ENCODE measurements around the gene ATP5F1E. TPM values are rescaled to one million over a fixed set of nuclear protein-coding genes. Genes with fewer than 3 reads are reported as not detected.

Gene ATP5F1E
- 10 to 100 TPM; 18.9 to 75.0 (median 32.3) TPM for total RNA-seq

- Histone ChIP-seq H3K4me3 (peak within 1 kb of the TSS; percentile 62 to 85 (median 73)), H3K4me1 (peaks cover 37 to 51% (median 40%) of the 10 kb centered on the region in 4 donors), H3K9me3 (no peaks in the 10 kb centered on the region), H3K27ac (peak within 1 kb of the TSS; percentile 89 to 96 (median 94)), H3K36me3 (peaks cover 13 to 66% (median 34%) of the 10 kb centered on the region in 4 donors), H3K27me3 (no peaks in the 10 kb centered on the region)
- ATAC-seq (ENCODE audit: low FRiP score in 2 of 2) (peak; percentile 100), DNase-seq (peak; percentile 98 to 99)
- 0% methylated on average over 1 to 14 of the region's 86 CpGs for WGBS, 2 donors
- TF ChIP-seq POLR2AphosphoS5 (IDR thresholded peaks at IDR 0.05) (peak; percentile 90 to 93), EP300 (IDR thresholded peaks at IDR 0.05) (peak in 1 of 4 donors; percentile 53), POLR2A (IDR thresholded peaks at IDR 0.05) (peak; percentile 54 to 97 (median 87)), CTCF (IDR thresholded peaks at IDR 0.05) (peak in 1 of 6 experiments; percentile 15)
Observed at GRCh38 chr20:59032023-59032712, at the start of gene ATP5F1E. ATP5F1E (minus strand) TSS chr20:59032335; CDS start chr20:59032251, 84 bp downstream.

- TF ChIP-seq CTCF (IDR thresholded peaks at IDR 0.05) (no peak), POLR2A (IDR thresholded peaks at IDR 0.05) (no peak), POLR2AphosphoS5 (IDR thresholded peaks at IDR 0.05) (no peak), EP300 (IDR thresholded peaks at IDR 0.05) (no peak)
Observed at GRCh38 chr20:59081036-59081435, 48.9 kb upstream of the ATP5F1E start.

GRCh38 chr20:59078231-59078630 lies 46.1 kb upstream of the ATP5F1E start:
- ATAC-seq (ENCODE audit: low FRiP score in 2 of 2) (no peak), DNase-seq (no peak)
- TF ChIP-seq CTCF (IDR thresholded peaks at IDR 0.05) (no peak), POLR2AphosphoS5 (IDR thresholded peaks at IDR 0.05) (no peak), EP300 (IDR thresholded peaks at IDR 0.05) (no peak), POLR2A (IDR thresholded peaks at IDR 0.05) (no peak)
- H3K36me3 ChIP-seq, result no peaks in the 10 kb centered on the region
- H3K4me3 ChIP-seq, result no peak overlapping the region
- H3K4me1 ChIP-seq, result no peaks in the 10 kb centered on the region
- WGBS, 2 donors, result 60 to 64% methylated on average over 5 of the region's 5 CpGs
- no peaks in the 10 kb centered on the region for H3K27me3 ChIP-seq
- no peaks in the 10 kb centered on the region for H3K9me3 ChIP-seq
- no peak overlapping the region for H3K27ac ChIP-seq

More at GRCh38 chr20:59081036-59081435, 48.9 kb upstream of the ATP5F1E start:
- H3K9me3 ChIP-seq, result no peaks in the 10 kb centered on the region
- H3K4me1 ChIP-seq, result peaks cover 0 to 9% (median 6%) of the 10 kb centered on the region in 4 donors
- H3K36me3 ChIP-seq, result no peaks in the 10 kb centered on the region
- no peaks in the 10 kb centered on the region for H3K27me3 ChIP-seq
- no peak for DNase-seq
- H3K4me3 ChIP-seq, result no peak overlapping the region
- no peak for ATAC-seq (ENCODE audit: low FRiP score in 2 of 2)
- no peak overlapping the region for H3K27ac ChIP-seq
- 42 to 52% methylated on average over 3 of the region's 3 CpGs for WGBS, 2 donors

GRCh38 chr20:59077705-59078104 lies 45.6 kb upstream of the ATP5F1E start:
- DNase-seq (no peak), ATAC-seq (ENCODE audit: low FRiP score in 2 of 2) (no peak)
- Histone ChIP-seq H3K4me3 (no peak overlapping the region), H3K27ac (no peak overlapping the region), H3K27me3 (no peaks in the 10 kb centered on the region), H3K36me3 (no peaks in the 10 kb centered on the region), H3K9me3 (no peaks in the 10 kb centered on the region), H3K4me1 (no peaks in the 10 kb centered on the region)
- WGBS, 2 donors, result 59 to 68% methylated on average over 1 of the region's 1 CpG
- TF ChIP-seq POLR2A (IDR thresholded peaks at IDR 0.05) (no peak), EP300 (IDR thresholded peaks at IDR 0.05) (no peak), CTCF (IDR thresholded peaks at IDR 0.05) (no peak), POLR2AphosphoS5 (IDR thresholded peaks at IDR 0.05) (no peak)

Data from upper lobe of left lung (tissue), 6 donors.